DOHH2 (cell line): ENCODE data around the gene GLDN.

Source experiments
- H3F3A ChIP-seq: fragments of 200-600 bp; sonication (generic), shearing (Covaris generic); 2 replicates; pipeline ENCODE4 v1.6.0; 2016; ENCODE audit warnings: antibody characterized with exemption, mild to moderate bottlenecking; ENCODE audit not compliant: control insufficient read depth, insufficient read depth
- H3K27ac ChIP-seq: fragments of 200-600 bp; sonication (generic); 2 replicates; pipeline ENCODE4 v1.5.1; 2014; ENCODE audit warnings: low read depth, mild to moderate bottlenecking, low read length, moderate library complexity
- H3K27me3 ChIP-seq: fragments of 200-600 bp; sonication (generic); 2 replicates; pipeline ENCODE4 v1.6.1; 2014; ENCODE audit warnings: mild to moderate bottlenecking, low read length, mixed read lengths; ENCODE audit not compliant: control insufficient read depth
- H3K36me3 ChIP-seq: fragments of 200-600 bp; sonication (generic); 2 replicates; pipeline ENCODE4 v1.6.1; 2014; ENCODE audit warnings: mild to moderate bottlenecking, low read length, moderate library complexity, mixed read lengths; ENCODE audit not compliant: control insufficient read depth
- H3K4me1 ChIP-seq: fragments of 200-600 bp; sonication (generic); 2 replicates; pipeline ENCODE4 v1.6.1; 2014; ENCODE audit warnings: mild to moderate bottlenecking, low read length, mixed read lengths; ENCODE audit not compliant: control insufficient read depth
- H3K4me2 ChIP-seq: fragments of 200-600 bp; sonication (generic); 2 replicates; pipeline ENCODE4 v1.6.0; 2014; ENCODE audit warnings: mild to moderate bottlenecking, low read length, moderate library complexity
- H3K4me3 ChIP-seq: fragments of 200-600 bp; sonication (generic); 2 replicates; pipeline ENCODE4 v1.5.1; 2014; ENCODE audit warnings: mild to moderate bottlenecking, low read length, mixed read lengths
- H3K79me2 ChIP-seq: fragments of 200-600 bp; sonication (generic); 2 replicates; pipeline ENCODE4 v1.6.1; 2014; ENCODE audit warnings: mild to moderate bottlenecking, low read length, mixed read lengths; ENCODE audit not compliant: control insufficient read depth
- H3K9me2 ChIP-seq: fragments of 200-600 bp; sonication (generic); replicated peaks from 2 replicates; pipeline ENCODE4 v1.6.1; 2014; ENCODE audit warnings: mild to moderate bottlenecking, low read length, mixed read lengths; ENCODE audit not compliant: control insufficient read depth
- H3K9me3 ChIP-seq: fragments of 200-600 bp; sonication (generic); 2 replicates; pipeline ENCODE4 v1.6.1; 2014; ENCODE audit warnings: antibody characterized with exemption, low read length, mixed read lengths; ENCODE audit not compliant: control insufficient read depth, insufficient read depth
- H4K20me1 ChIP-seq: fragments of 200-600 bp; sonication (generic); 2 replicates; pipeline ENCODE4 v1.6.0; 2014; ENCODE audit warnings: low read depth, mild to moderate bottlenecking, antibody characterized with exemption, low read length, moderate library complexity; ENCODE audit not compliant: control insufficient read depth, insufficient read depth
- EZH2phosphoT487 ChIP-seq: fragments of 200-600 bp; sonication (generic); IDR thresholded peaks from 2 replicates; pipeline ENCODE4 v1.6.1; 2017; ENCODE audit warnings: borderline replicate concordance, mild to moderate bottlenecking, antibody characterized with exemption, low read length, moderate library complexity, mixed read lengths
- TF ChIP-seq, protein P1 (sequence below): fragments of 200-600 bp; sonication (generic); IDR thresholded peaks from one replicate; pipeline ENCODE4 v1.5.1; 2014; ENCODE audit warnings: antibody characterized with exemption, mild to moderate bottlenecking, low read depth, low read length; ENCODE audit not compliant: poor library complexity, severe bottlenecking

Gene GLDN

DNA sequence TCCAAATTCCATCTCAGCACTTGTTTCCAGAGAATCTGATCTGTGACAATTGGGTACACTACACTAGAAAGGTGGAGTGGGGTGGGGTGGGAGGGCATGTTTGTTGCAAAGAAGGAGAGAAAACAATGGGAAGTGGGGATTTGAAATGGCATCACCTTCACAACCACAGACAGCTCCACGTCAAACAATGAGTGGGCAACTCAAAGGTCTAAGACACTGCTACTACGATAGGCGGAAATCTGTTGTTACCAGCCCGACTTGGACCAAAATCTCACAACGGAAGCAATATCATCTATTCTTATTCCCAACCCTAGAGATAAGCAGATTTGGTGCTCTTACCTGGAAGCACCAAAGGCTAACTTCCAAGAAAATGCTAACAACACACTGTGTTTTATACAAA lies 6.4 kb upstream of the GLDN start:
- H4K20me1 ChIP-seq = no peaks in the 10 kb centered on the region
- H3K9me2 ChIP-seq = no peaks in the 10 kb centered on the region
- no peak for TF ChIP-seq EZH2phosphoT487
- no peaks in the 10 kb centered on the region for H3K4me1 ChIP-seq
- H3K9me3 ChIP-seq = no peaks in the 10 kb centered on the region
- no peak overlapping the region for H3K4me3 ChIP-seq
- H3F3A ChIP-seq = no peaks in the 10 kb centered on the region
- H3K36me3 ChIP-seq = no peaks in the 10 kb centered on the region
- no peak overlapping the region for H3K27ac ChIP-seq
- H3K4me2 ChIP-seq = no peak overlapping the region
- H3K79me2 ChIP-seq = no peaks in the 10 kb centered on the region
- no peaks in the 10 kb centered on the region for H3K27me3 ChIP-seq

GRCh38 chr15:51335538-51336410 lies 5.7 kb upstream of the GLDN start:
- H3K36me3 ChIP-seq = no peaks in the 10 kb centered on the region
- H3K79me2 ChIP-seq = no peaks in the 10 kb centered on the region
- H3F3A ChIP-seq = no peaks in the 10 kb centered on the region
- no peaks in the 10 kb centered on the region for H3K9me3 ChIP-seq
- H3K4me2 ChIP-seq = no peak overlapping the region
- TF ChIP-seq EZH2phosphoT487 = no peak
- TF ChIP-seq, protein P1, sequence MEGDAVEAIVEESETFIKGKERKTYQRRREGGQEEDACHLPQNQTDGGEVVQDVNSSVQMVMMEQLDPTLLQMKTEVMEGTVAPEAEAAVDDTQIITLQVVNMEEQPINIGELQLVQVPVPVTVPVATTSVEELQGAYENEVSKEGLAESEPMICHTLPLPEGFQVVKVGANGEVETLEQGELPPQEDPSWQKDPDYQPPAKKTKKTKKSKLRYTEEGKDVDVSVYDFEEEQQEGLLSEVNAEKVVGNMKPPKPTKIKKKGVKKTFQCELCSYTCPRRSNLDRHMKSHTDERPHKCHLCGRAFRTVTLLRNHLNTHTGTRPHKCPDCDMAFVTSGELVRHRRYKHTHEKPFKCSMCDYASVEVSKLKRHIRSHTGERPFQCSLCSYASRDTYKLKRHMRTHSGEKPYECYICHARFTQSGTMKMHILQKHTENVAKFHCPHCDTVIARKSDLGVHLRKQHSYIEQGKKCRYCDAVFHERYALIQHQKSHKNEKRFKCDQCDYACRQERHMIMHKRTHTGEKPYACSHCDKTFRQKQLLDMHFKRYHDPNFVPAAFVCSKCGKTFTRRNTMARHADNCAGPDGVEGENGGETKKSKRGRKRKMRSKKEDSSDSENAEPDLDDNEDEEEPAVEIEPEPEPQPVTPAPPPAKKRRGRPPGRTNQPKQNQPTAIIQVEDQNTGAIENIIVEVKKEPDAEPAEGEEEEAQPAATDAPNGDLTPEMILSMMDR = no peak
- H3K27ac ChIP-seq = no peak overlapping the region
- H3K9me2 ChIP-seq = no peaks in the 10 kb centered on the region
- no peaks in the 10 kb centered on the region for H4K20me1 ChIP-seq
- H3K4me1 ChIP-seq = no peaks in the 10 kb centered on the region
- no peaks in the 10 kb centered on the region for H3K27me3 ChIP-seq
- no peak overlapping the region for H3K4me3 ChIP-seq

GRCh38 chr15:51338496-51338895 lies 3.0 kb upstream of the GLDN start, which contains the start of gene CYP19A1:
CYP19A1 (minus strand) TSS chr15:51338596; CDS start chr15:51242912, 95,684 bp downstream.
- Histone ChIP-seq H3K4me1 (no peaks in the 10 kb centered on the region), H3K4me3 (no peak within 1 kb of the TSS), H3K9me3 (no peaks in the 10 kb centered on the region), H3K36me3 (no peaks in the 10 kb centered on the region), H3K79me2 (no peaks in the 10 kb centered on the region), H3F3A (no peaks in the 10 kb centered on the region), H3K27me3 (no peaks in the 10 kb centered on the region), H3K27ac (no peak within 1 kb of the TSS), H4K20me1 (no peaks in the 10 kb centered on the region), H3K9me2 (no peaks in the 10 kb centered on the region), H3K4me2 (no peak within 1 kb of the TSS)
- TF ChIP-seq, protein P1 = no peak
- no peak for TF ChIP-seq EZH2phosphoT487

DNA sequence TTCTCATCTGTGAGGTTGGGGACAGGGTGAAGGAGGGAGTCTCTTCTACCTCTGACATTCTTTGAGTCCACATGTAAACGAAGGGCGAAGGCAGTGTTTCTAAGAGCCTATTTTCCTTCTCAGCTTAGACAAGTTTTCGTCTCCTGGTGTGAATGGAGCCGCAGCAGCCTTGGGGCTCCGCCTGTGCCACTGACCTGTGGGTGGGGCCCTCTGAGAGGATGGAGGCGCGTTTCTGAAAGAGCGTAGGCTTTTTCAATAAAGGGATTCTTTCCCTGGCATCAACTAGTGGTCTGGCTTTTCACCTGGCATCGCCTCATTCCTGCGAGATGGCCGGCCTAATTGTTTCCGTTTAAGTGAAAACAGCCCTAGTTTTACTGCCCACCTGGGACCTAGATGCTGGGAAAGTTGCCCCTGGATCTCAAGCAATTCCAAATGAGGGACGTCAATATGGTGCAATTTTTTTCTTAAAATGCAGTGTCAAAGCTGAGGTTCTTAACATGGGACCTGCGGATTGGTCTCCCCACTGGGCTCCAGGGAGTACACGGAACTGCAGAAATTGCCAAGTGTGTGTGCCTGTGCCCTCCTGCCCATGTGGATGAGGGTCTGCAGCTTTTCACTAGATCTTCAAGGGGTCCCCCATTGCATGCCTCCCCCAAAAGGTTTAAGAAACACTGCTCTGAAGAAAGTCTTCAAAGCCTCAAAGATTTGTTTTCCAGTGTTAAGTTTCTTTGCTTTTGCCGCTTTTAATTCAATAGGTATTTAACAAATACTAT lies 958 bp downstream of the GLDN start:
- H3K27me3 ChIP-seq = no peaks in the 10 kb centered on the region
- H3K9me3 ChIP-seq = no peaks in the 10 kb centered on the region
- H3K36me3 ChIP-seq = no peaks in the 10 kb centered on the region
- TF ChIP-seq, protein P1 = no peak
- TF ChIP-seq EZH2phosphoT487 = no peak
- H3K9me2 ChIP-seq = no peaks in the 10 kb centered on the region
- no peaks in the 10 kb centered on the region for H4K20me1 ChIP-seq
- H3K27ac ChIP-seq = no peak overlapping the region
- no peaks in the 10 kb centered on the region for H3K4me1 ChIP-seq
- H3K79me2 ChIP-seq = no peaks in the 10 kb centered on the region
- no peak overlapping the region for H3K4me3 ChIP-seq
- H3F3A ChIP-seq = no peaks in the 10 kb centered on the region
- no peak overlapping the region for H3K4me2 ChIP-seq
